ENCODE results near the gene CRAMP1.

CRAMP1 gene

DNA sequence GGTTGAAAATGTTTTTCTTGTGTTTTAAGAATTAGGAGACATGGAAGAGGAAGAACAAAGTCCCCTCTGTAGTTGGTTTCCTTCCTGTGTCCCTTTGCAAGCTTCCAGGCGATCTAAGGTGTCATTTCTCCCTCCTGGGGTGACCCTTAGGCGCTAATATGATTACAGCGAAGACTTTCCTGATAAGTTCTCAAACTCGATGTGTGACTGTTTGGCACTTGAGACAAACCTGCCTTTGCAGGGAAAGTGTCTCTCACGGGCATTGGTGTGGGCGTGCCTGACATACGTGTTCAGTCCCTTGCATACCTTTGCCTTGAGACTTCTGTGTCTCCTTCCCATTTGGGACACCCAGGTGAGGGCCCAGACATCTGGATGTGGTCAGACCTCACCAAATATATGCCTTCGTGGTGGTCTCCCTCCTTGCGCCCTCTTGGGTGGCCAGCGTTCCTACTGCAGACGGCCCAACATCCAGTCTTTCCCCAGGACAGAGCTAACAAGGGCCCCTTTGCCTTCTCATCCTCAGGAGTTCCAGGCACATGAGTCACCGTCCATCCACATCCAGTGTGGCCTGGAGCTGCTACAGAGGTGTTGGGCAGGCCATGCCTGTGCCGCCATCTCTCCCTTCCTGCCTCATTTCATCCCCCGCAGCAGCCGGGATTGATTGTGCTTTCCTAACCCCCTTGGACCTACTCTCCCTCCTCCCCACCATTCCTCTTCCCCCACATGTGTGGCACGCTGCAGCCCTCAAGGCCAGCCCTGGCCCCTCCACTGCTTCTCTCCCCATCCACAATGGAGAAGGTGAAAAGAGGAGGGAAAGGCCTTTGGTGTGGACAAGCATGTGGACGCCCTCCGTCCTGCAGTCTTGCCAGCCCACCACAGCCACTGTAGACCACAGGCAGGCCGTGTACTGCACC, 62.8 kb downstream of the CRAMP1 start:
- H3K9me3 ChIP-seq (ENCODE audit: severe bottlenecking): no peaks in the 10 kb centered on the region
- TF ChIP-seq, protein P1, sequence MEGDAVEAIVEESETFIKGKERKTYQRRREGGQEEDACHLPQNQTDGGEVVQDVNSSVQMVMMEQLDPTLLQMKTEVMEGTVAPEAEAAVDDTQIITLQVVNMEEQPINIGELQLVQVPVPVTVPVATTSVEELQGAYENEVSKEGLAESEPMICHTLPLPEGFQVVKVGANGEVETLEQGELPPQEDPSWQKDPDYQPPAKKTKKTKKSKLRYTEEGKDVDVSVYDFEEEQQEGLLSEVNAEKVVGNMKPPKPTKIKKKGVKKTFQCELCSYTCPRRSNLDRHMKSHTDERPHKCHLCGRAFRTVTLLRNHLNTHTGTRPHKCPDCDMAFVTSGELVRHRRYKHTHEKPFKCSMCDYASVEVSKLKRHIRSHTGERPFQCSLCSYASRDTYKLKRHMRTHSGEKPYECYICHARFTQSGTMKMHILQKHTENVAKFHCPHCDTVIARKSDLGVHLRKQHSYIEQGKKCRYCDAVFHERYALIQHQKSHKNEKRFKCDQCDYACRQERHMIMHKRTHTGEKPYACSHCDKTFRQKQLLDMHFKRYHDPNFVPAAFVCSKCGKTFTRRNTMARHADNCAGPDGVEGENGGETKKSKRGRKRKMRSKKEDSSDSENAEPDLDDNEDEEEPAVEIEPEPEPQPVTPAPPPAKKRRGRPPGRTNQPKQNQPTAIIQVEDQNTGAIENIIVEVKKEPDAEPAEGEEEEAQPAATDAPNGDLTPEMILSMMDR (IDR thresholded peaks at IDR 0.05; ENCODE audit: low read depth, low read length): no peak
- DNase-seq: no peak
- H3K36me3 ChIP-seq: peaks cover 70% of the 10 kb centered on the region
- no peak overlapping the region for H3K27ac ChIP-seq
- no peak overlapping the region for H3K4me3 ChIP-seq (ENCODE audit: low read depth, low read length)
- H3K27me3 ChIP-seq (ENCODE audit: insufficient read depth, low read depth, severe bottlenecking): no peaks in the 10 kb centered on the region

DNA sequence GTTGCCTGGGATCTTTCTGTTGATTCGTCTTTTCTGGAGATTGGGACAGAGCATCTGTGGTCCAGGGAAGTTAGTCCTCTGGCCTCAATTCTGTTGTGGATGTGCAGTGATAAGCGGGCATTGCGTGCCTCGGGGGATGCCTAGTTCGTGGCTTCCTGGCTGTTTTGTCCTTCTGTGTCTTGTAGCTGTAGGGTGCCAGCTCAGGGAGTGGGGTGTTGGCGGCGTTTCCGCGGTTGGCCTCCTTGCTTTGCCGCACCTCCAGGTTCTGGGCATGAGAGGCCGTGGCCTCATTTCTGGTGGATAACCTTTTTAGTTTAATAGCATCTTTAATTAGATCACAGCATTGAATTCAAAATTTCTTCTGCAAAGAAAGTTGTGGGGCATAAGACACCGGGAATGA, 64.5 kb downstream of the CRAMP1 start:
- no peak for DNase-seq
- H3K4me3 ChIP-seq (ENCODE audit: low read depth, low read length): no peak overlapping the region
- TF ChIP-seq, protein P1 (IDR thresholded peaks at IDR 0.05; ENCODE audit: low read depth, low read length): no peak
- no peaks in the 10 kb centered on the region for H3K9me3 ChIP-seq (ENCODE audit: severe bottlenecking)
- H3K27ac ChIP-seq: no peak overlapping the region
- no peaks in the 10 kb centered on the region for H3K27me3 ChIP-seq (ENCODE audit: insufficient read depth, low read depth, severe bottlenecking)
- peaks cover 73% of the 10 kb centered on the region for H3K36me3 ChIP-seq

DNA sequence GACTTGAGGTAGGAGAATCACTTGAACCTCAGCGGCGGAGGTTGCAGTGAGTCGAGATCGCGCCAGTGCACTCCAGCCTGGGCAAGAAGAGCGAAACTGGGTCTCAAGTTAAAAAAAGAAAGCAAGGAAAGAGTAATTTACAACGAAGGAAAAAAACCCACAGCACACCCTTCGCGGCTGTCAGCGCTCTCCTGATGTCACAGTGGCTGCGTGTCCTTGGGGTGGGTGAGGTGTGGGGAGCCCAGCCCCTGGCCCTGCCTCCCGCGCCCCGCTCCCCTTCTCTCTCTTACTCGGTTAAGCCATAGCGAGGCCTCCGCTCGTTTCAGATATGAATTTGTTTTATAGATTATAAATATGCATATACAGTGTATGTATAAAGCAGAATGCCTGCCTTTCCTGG, 65.2 kb downstream of the CRAMP1 start:
- H3K9me3 ChIP-seq (ENCODE audit: severe bottlenecking): no peaks in the 10 kb centered on the region
- TF ChIP-seq, protein P1 (IDR thresholded peaks at IDR 0.05; ENCODE audit: low read depth, low read length): no peak
- H3K27me3 ChIP-seq (ENCODE audit: insufficient read depth, low read depth, severe bottlenecking): no peaks in the 10 kb centered on the region
- peak overlapping the region; percentile 41 for H3K4me3 ChIP-seq (ENCODE audit: low read depth, low read length)
- peaks cover 66% of the 10 kb centered on the region for H3K36me3 ChIP-seq
- H3K27ac ChIP-seq: peak overlapping the region; percentile 43
- no peak for DNase-seq

DNA sequence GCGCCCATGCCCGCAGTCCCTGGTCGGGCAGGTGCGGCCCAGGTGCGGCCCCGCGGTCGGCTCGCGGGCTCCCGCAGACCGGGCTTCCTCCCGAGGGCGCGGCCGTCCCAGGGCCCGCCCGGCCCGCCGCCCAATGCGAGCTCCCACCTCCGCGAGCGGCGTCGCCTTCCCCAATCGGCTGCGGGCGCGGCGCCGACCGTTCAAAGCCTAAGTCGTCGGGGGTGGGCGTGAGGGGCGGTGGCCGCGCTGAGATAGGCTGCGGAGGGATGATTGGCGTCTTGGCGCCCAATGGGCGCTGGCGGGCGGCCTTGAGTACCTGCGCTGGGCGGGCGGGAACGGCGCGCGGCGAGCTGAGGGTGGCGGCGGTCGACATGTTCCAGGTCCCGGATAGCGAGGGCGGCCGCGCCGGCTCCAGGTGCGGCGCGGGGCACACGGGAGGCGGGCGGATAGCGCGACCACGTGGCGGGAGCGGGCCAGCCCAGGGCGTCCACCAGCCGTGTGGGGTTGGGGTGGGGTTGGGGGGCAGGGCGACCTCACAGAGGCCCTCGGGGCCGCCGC, 65.9 kb downstream of the CRAMP1 start, which contains the start of gene JPT2:
Gene JPT2 (plus strand): TSS at position 338 of the 558 bp plus-strand sequence. CDS start 34 bp downstream, at position 372.
- H3K4me3 ChIP-seq (ENCODE audit: low read depth, low read length): peak within 1 kb of the TSS; percentile 63
- DNase-seq: peak; percentile 98
- peak within 1 kb of the TSS; percentile 95 for H3K27ac ChIP-seq
- TF ChIP-seq, protein P1 (IDR thresholded peaks at IDR 0.05; ENCODE audit: low read depth, low read length): no peak
- no peaks in the 10 kb centered on the region for H3K27me3 ChIP-seq (ENCODE audit: insufficient read depth, low read depth, severe bottlenecking)
- no peaks in the 10 kb centered on the region for H3K9me3 ChIP-seq (ENCODE audit: severe bottlenecking)
- peaks cover 63% of the 10 kb centered on the region for H3K36me3 ChIP-seq

DNA sequence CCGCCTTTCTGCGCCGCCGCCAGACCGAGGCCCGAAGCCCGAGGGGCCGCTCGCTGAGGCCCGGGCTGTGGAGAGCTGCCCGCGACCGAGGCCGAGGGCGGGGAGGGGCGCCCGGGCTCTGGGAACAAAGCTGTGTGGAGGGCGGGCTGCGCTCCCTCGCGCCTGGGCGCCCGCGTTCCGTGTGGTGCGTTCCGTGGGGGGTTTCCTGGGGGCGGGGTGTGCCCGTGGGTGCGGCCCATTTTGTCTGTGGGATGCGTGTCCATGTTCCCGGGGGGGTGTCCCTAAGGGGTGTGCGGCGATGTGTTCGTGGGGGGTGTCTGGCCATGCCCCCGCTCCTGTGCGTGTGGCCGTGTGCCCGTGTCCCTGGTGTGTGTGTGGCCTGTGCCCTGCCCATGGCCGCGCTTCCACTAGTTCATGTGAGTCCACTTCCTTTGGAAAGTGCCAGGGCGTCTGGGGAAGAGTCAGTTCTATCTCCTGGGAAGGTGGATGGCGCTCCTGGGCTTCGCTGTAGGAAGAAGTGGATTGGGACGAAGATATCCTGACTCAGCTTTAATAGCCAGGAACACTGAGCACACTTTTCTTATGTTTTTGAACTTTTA, 66.4 kb downstream of the CRAMP1 start:
- Histone ChIP-seq H3K9me3 (ENCODE audit: severe bottlenecking) (no peaks in the 10 kb centered on the region), H3K27ac (peak overlapping the region; percentile 95), H3K36me3 (peaks cover 66% of the 10 kb centered on the region), H3K27me3 (ENCODE audit: insufficient read depth, low read depth, severe bottlenecking) (no peaks in the 10 kb centered on the region), H3K4me3 (ENCODE audit: low read depth, low read length) (peak overlapping the region; percentile 63)
- peak; percentile 37 for DNase-seq
- TF ChIP-seq, protein P1 (IDR thresholded peaks at IDR 0.05; ENCODE audit: low read depth, low read length): no peak

All from WERI-Rb-1 (cell line).